GM12878 (cell line): ENCODE data around the gene DYNC1LI1. TPM values are rescaled to one million over a fixed set of nuclear protein-coding genes. Genes with fewer than 3 reads are reported as not detected.

Experiments used
- ATAC-seq: fragments of 200-7000 bp; cut with Tn5 transposase; 3 replicates; pipeline ENCODE4 v1.9.1; 2020; ENCODE audit warnings: mild to moderate bottlenecking, moderate library complexity
- BruUV-seq: library from RNA; stranded (reverse); fragments of 400-500 nt; replicated peaks from 2 replicates; lab custom pipeline; 2021; lab: Mats Ljungman, UMichigan
- CTCF ChIA-PET: fragments of 300-600 bp; sonication (Branson Sonifier 250); formaldehyde crosslinking; extraction: SDS; loops from one replicate; lab custom pipeline; 2021; ENCODE audit warnings: inconsistent platforms; lab: Yijun Ruan, JAX
- POLR2A ChIA-PET: fragments of 350-600 bp; formaldehyde crosslinking; extraction: SDS; loops from one replicate; lab custom pipeline; 2021; ENCODE audit warnings: inconsistent platforms; lab: Charles Lee
- RAD21 ChIA-PET: fragments of 300-600 bp; sonication (Branson Sonifier 250); formaldehyde crosslinking; loops from one replicate; lab custom pipeline; 2023; ENCODE audit warnings: antibody characterized with exemption; ENCODE audit not compliant: unreplicated experiment; lab: Charles Lee
- SMC1A ChIA-PET: fragments of 300-600 bp; sonication (Branson Sonifier 250); formaldehyde crosslinking; loops from one replicate; lab custom pipeline; 2023; ENCODE audit not compliant: unreplicated experiment, uncharacterized antibody; lab: Charles Lee
- DNase-seq: peaks from one replicate; pipeline ENCODE4 v3.0.0-alpha.2; 2011; ENCODE audit warnings: low read depth, low spot score
- FAIRE-seq: peaks from 3 replicates; lab custom pipeline; 2011; peaks lifted over from hg19 to GRCh38; lab: Jason Lieb, UNC
- H2AFZ ChIP-seq: 2 replicates; pipeline ENCODE4 v1.6.0; 2011; ENCODE audit warnings: low read depth, low read length, control low read depth; ENCODE audit not compliant: control insufficient read depth
- H3K27ac ChIP-seq: 2 replicates; pipeline ENCODE4 v1.5.1; 2011; ENCODE audit warnings: control low read depth; ENCODE audit not compliant: control insufficient read depth, insufficient read depth
- H3K27me3 ChIP-seq, 2 experiments: replicated peaks in 1 of 2; 2 replicates each; pipeline versions ENCODE4 v1.6.0 to v1.6.1; 2011; ENCODE audit warnings: low read length in 1 of 2; ENCODE audit not compliant: control insufficient read depth in 2 of 2, insufficient read depth in 2 of 2
- H3K36me3 ChIP-seq, 2 experiments: 2 replicates each; pipeline ENCODE4 v1.5.1; 2011; ENCODE audit warnings: low read length in 1 of 2; ENCODE audit not compliant: control insufficient read depth in 2 of 2, insufficient read depth in 2 of 2
- H3K4me1 ChIP-seq: 2 replicates; pipeline ENCODE4 v1.6.1; 2011; ENCODE audit warnings: mild to moderate bottlenecking, low read length, moderate library complexity, mixed read lengths; ENCODE audit not compliant: control insufficient read depth, insufficient read depth
- H3K4me2 ChIP-seq: 2 replicates; pipeline ENCODE4 v1.6.0; 2011; ENCODE audit warnings: control low read depth; ENCODE audit not compliant: control insufficient read depth, insufficient read depth
- H3K4me3 ChIP-seq: fragments of 200-600 bp; sonication (generic); 2 replicates; pipeline ENCODE4 v1.5.1; 2016
- H3K79me2 ChIP-seq: 2 replicates; pipeline ENCODE4 v1.6.0; 2011; ENCODE audit warnings: low read length; ENCODE audit not compliant: control insufficient read depth, insufficient read depth
- H3K9ac ChIP-seq: 2 replicates; pipeline ENCODE4 v1.8.0; 2011; ENCODE audit warnings: low read length, control low read depth, mixed read lengths; ENCODE audit not compliant: control insufficient read depth, insufficient read depth
- H3K9me3 ChIP-seq: replicated peaks from 3 replicates; pipeline ENCODE4 v1.5.1; 2011; ENCODE audit warnings: mild to moderate bottlenecking, low read length; ENCODE audit not compliant: control insufficient read depth, insufficient read depth
- H4K20me1 ChIP-seq: 2 replicates; pipeline ENCODE4 v1.6.0; 2011; ENCODE audit not compliant: control insufficient read depth, insufficient read depth
- BCL11A ChIP-seq: IDR thresholded peaks from 2 replicates; pipeline ENCODE4 v1.6.1; 2011; ENCODE audit warnings: low read depth, low read length
- BCLAF1 ChIP-seq: fragments of 450-650 bp; IDR thresholded peaks from 2 replicates; pipeline ENCODE4 v1.6.1; 2017; ENCODE audit warnings: antibody characterized with exemption, mild to moderate bottlenecking, moderate library complexity
- CREM ChIP-seq: IDR thresholded peaks from 2 replicates; pipeline ENCODE4 v1.6.1; 2014; ENCODE audit warnings: antibody characterized with exemption, low read depth
- EP300 ChIP-seq, 2 experiments: fragments of 150-350 bp in 1 of 2; IDR thresholded peaks; 2 replicates each; pipeline ENCODE4 v1.6.1; 2011 to 2012; ENCODE audit warnings: low read depth in 2 of 2, low read length in 2 of 2, borderline replicate concordance in 1 of 2, improper control_type of control experiment in 1 of 2, inconsistent platforms in 1 of 2; ENCODE audit not compliant: control insufficient read depth in 1 of 2
- GATAD2B ChIP-seq: fragments of 450-650 bp; conservative IDR thresholded peaks from 2 replicates; pipeline ENCODE4 v1.6.1; 2017; ENCODE audit warnings: low read depth, mild to moderate bottlenecking, moderate library complexity
- HDAC6 ChIP-seq: fragments of 200-600 bp; sonication (generic); IDR thresholded peaks from one replicate; pipeline ENCODE4 v1.8.0; 2017; ENCODE audit warnings: antibody characterized with exemption; ENCODE audit not compliant: unreplicated experiment
- KAT2A ChIP-seq: conservative IDR thresholded peaks from 2 replicates; pipeline ENCODE4 v1.6.1; 2011; ENCODE audit warnings: low read depth, low read length; ENCODE audit not compliant: control insufficient read depth
- PML ChIP-seq: IDR thresholded peaks from 2 replicates; pipeline ENCODE4 v1.6.1; 2012; ENCODE audit warnings: low read length, inconsistent platforms
- RELB ChIP-seq: fragments of 450-650 bp; IDR thresholded peaks from 2 replicates; pipeline ENCODE4 v1.6.1; 2017; ENCODE audit warnings: low read depth, mild to moderate bottlenecking, moderate library complexity
- SMAD1 ChIP-seq: fragments of 450-650 bp; IDR thresholded peaks from 2 replicates; pipeline ENCODE4 v1.6.1; 2018; ENCODE audit warnings: mild to moderate bottlenecking, low read depth; ENCODE audit not compliant: partially characterized antibody
- ZBTB11 ChIP-seq: fragments of 450-650 bp; formaldehyde crosslinking; IDR thresholded peaks from 2 replicates; pipeline ENCODE4 v1.5.0; 2022; ENCODE audit warnings: mild to moderate bottlenecking, missing genetic modification characterization
- ZNF217 ChIP-seq: fragments of 450-650 bp; IDR thresholded peaks from 2 replicates; pipeline ENCODE4 v1.6.1; 2017; ENCODE audit warnings: antibody characterized with exemption, mild to moderate bottlenecking
- WGBS: methylation state at CpG from one replicate; pipeline ENCODE4 v1.1.6; 2016; ENCODE audit warnings: low lambda C conversion rate; ENCODE audit not compliant: insufficient replicate concordance, insufficient coverage; ENCODE audit errors: missing lambda C conversion rate; 5-methylcytosine and 5-hydroxymethylcytosine counted together
- in situ Hi-C: fragments of 300-500 bp; cut with MboI; formaldehyde crosslinking; loops from 9 replicates; pipeline ENCODE4 v1.14.3; 2018; ENCODE audit warnings: mixed read lengths
- intact Hi-C: fragments of 100-400 bp; cut with micrococcal nuclease; formaldehyde crosslinking; loops from one replicate; pipeline ENCODE4 v1.14.2; 2022; ENCODE audit not compliant: unreplicated experiment
- polyA plus RNA-seq, 11 experiments: library from polyadenylated mRNA; depleted of rRNA in 4 of 11; unstranded in 6 of 11; stranded (reverse) in 5 of 11; fragments of >200 nt; fragmentation: Nextera tagmentation in 4 of 11; fragmentation: Illumina TruSeq in 1 of 11; extraction: Ambion mirVana in 4 of 11; extraction: Trizol in 1 of 11; gene quantifications; 1 replicate in 1 of 11; 2 replicates in 10 of 11; pipeline versions ENCODE4 v1.2.1 to v1.2.3, GENCODE V29; 2011 to 2016; ENCODE audit warnings: inconsistent platforms in 2 of 11, missing spikeins in 2 of 11, low read depth in 1 of 11
- total RNA-seq, 4 experiments: library from RNA; depleted of rRNA in 3 of 4; stranded (reverse); fragments of >200 nt in 3 of 4; fragmentation: Illumina TruSeq in 1 of 4; extraction: Trizol in 1 of 4; gene quantifications; 2 replicates each; pipeline versions ENCODE4 v1.2.1 to v1.2.3, GENCODE V29; 2013 to 2021

Gene DYNC1LI1
- total and polyA plus RNA-seq, 10 of the 15 experiments (the other 5 are each of a cell fraction or from before 2014, with no cell fraction given) = 11.5 to 51.7 (median 32.0) TPM

- H3K4me2 ChIP-seq = no peak overlapping the region
- H2AFZ ChIP-seq = no peak overlapping the region
- no peak overlapping the region for H3K9ac ChIP-seq
- SMC1A ChIA-PET = no interaction called here
- intact Hi-C loops = no loop called here
- no peak overlapping the region for H3K27ac ChIP-seq
- in situ Hi-C loops = no loop called here
- H3K36me3 ChIP-seq = no peaks in the 10 kb centered on the region
- DNase-seq (no peak), ATAC-seq (no peak), FAIRE-seq (no peak)
- no peaks in the 10 kb centered on the region for H3K79me2 ChIP-seq
- no TSS peak for BruUV-seq
- no peak overlapping the region for H3K4me3 ChIP-seq
- H4K20me1 ChIP-seq = no peaks in the 10 kb centered on the region
- POLR2A ChIA-PET = no interaction called here
- no peaks in the 10 kb centered on the region for H3K9me3 ChIP-seq
- H3K4me1 ChIP-seq = no peaks in the 10 kb centered on the region
- 56% methylated on average over 28 of the region's 28 CpGs for WGBS
- H3K27me3 ChIP-seq = peaks cover 0 to 3% of the 10 kb centered on the region in 2 experiments; a peak in 2 of 4 replicates
- RAD21 ChIA-PET = no interaction called here
- CTCF ChIA-PET = no interaction called here
- TF ChIP-seq BCLAF1 = no peak
- no peak for TF ChIP-seq PML
- no peak for TF ChIP-seq EP300 (IDR thresholded peaks at IDR 0.05; ENCODE audit: borderline replicate concordance in 1 of 2, control insufficient read depth in 1 of 2, low read depth in 2 of 2, low read length in 2 of 2)
- no peak for TF ChIP-seq KAT2A
- no peak for TF ChIP-seq HDAC6
- TF ChIP-seq SMAD1 = no peak
- no peak for TF ChIP-seq RELB
- TF ChIP-seq CREM = no peak
- TF ChIP-seq ZNF217 = no peak
- no peak for TF ChIP-seq GATAD2B
- TF ChIP-seq ZBTB11 (CRISPR knock-in tag) = no peak
- no peak for TF ChIP-seq BCL11A
Measured at GRCh38 chr3:32592696-32593353, 22.2 kb upstream of the DYNC1LI1 start.
